ENCODE results near the gene CD47. TPM values are rescaled to one million over a fixed set of nuclear protein-coding genes. Genes with fewer than 3 reads are reported as not detected.

CD47 gene
- total and polyA plus RNA-seq, 2 of the 4 experiments (the other 2 are of a cell fraction): 45.9 to 52.0 TPM

- Histone ChIP-seq H2BK15ac (ENCODE audit: low read depth, low read length) (no peak overlapping the region), H4K20me1 (ENCODE audit: insufficient read depth, low read length) (no peaks in the 10 kb centered on the region), H3K18ac (ENCODE audit: low read depth, low read length) (no peak overlapping the region), H2BK5ac (ENCODE audit: low read depth, low read length, poor library complexity, severe bottlenecking) (no peak overlapping the region), H4K91ac (ENCODE audit: insufficient read depth, low read depth, low read length) (no peak overlapping the region), H2BK120ac (ENCODE audit: low read depth, low read length) (no peak overlapping the region), H3K4me3 (ENCODE audit: insufficient read depth, low read depth, low read length) (no peak overlapping the region), H3K27ac (ENCODE audit: insufficient read depth, low read length) (no peak overlapping the region), H3K36me3 (ENCODE audit: control insufficient read depth, insufficient read depth, low read length) (no peaks in the 10 kb centered on the region), H3K23ac (ENCODE audit: low read depth, low read length) (no peak overlapping the region), H4K5ac (ENCODE audit: low read depth, low read length) (no peak overlapping the region), H4K8ac (ENCODE audit: low read depth in 2 of 2, low read length in 2 of 2) (no peak overlapping the region), H3K27me3 (ENCODE audit: control insufficient read depth, insufficient read depth, low read length) (no peaks in the 10 kb centered on the region), H2AFZ (replicated peaks; ENCODE audit: low read length, poor library complexity) (no peak overlapping the region), H3K4ac (ENCODE audit: low read depth, low read length) (no peak overlapping the region), H3K4me2 (ENCODE audit: low read depth, low read length) (no peak overlapping the region), H3K79me1 (ENCODE audit: low read depth in 1 of 2, low read length in 2 of 2) (no peaks in the 10 kb centered on the region), H3K9me3 (ENCODE audit: control insufficient read depth, insufficient read depth, low read length) (no peaks in the 10 kb centered on the region), H3K4me1 (ENCODE audit: control insufficient read depth, insufficient read depth, low read length) (peaks cover 12% of the 10 kb centered on the region), H2BK20ac (ENCODE audit: low read depth, low read length) (no peak overlapping the region), H2AK5ac (ENCODE audit: low read depth, low read length) (no peak overlapping the region), H3K14ac (replicated peaks; ENCODE audit: low read depth, low read length) (no peak overlapping the region), H3K56ac (ENCODE audit: extremely low read depth, insufficient read depth, low read length) (no peak overlapping the region), H3K9me1 (ENCODE audit: insufficient read depth, low read length) (peaks cover 6% of the 10 kb centered on the region; the same call in 1 of the 2 replicates), H2AK9ac (replicated peaks; ENCODE audit: low read depth, low read length, poor library complexity) (no peak overlapping the region), H3K9ac (ENCODE audit: low read depth, low read length) (no peak overlapping the region)
- intact Hi-C loops (cut with micrococcal nuclease) (no loop called here), dilution Hi-C loops (cut with HindIII; ENCODE audit: low sequenced_read_pairs, unreplicated experiment) (no loop called here), in situ Hi-C loops (cut with MboI; ENCODE audit: low sequenced_read_pairs) (no loop called here)
- POLR2A ChIA-PET (ENCODE audit: unreplicated experiment): no interaction called here
- 100% methylated on average over 2 of the region's 8 CpGs; no CpG with 5 or more reads in 1 of the 2 experiments for WGBS, 2 experiments (ENCODE audit: extremely low coverage in 2 of 2, insufficient read length in 1 of 2)
- ATAC-seq (ENCODE audit: low read depth): no peak
- TF ChIP-seq RCOR1 (IDR thresholded peaks at IDR 0.05; ENCODE audit: insufficient replicate concordance, low read length) (no peak), POLR2A (IDR thresholded peaks at IDR 0.05; ENCODE audit: low read depth, low read length) (no peak), MAZ (IDR thresholded peaks at IDR 0.05; ENCODE audit: borderline replicate concordance, low read depth, low read length) (no peak), BHLHE40 (IDR thresholded peaks at IDR 0.05; ENCODE audit: low read depth, low read length) (no peak), RAD21 (IDR thresholded peaks at IDR 0.05; ENCODE audit: low read length) (no peak)
- TF ChIP-seq, protein P1, sequence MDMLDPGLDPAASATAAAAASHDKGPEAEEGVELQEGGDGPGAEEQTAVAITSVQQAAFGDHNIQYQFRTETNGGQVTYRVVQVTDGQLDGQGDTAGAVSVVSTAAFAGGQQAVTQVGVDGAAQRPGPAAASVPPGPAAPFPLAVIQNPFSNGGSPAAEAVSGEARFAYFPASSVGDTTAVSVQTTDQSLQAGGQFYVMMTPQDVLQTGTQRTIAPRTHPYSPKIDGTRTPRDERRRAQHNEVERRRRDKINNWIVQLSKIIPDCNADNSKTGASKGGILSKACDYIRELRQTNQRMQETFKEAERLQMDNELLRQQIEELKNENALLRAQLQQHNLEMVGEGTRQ (IDR thresholded peaks at IDR 0.05; ENCODE audit: low read depth, low read length): no peak
- TF ChIP-seq, protein P2, sequence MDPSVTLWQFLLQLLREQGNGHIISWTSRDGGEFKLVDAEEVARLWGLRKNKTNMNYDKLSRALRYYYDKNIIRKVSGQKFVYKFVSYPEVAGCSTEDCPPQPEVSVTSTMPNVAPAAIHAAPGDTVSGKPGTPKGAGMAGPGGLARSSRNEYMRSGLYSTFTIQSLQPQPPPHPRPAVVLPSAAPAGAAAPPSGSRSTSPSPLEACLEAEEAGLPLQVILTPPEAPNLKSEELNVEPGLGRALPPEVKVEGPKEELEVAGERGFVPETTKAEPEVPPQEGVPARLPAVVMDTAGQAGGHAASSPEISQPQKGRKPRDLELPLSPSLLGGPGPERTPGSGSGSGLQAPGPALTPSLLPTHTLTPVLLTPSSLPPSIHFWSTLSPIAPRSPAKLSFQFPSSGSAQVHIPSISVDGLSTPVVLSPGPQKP (IDR thresholded peaks at IDR 0.05; ENCODE audit: borderline replicate concordance, low read depth, low read length): no peak
- no peak for DNase-seq
- CTCF ChIA-PET: no interaction called here
- BruUV-seq (replicated peaks): no TSS peak
Measured at GRCh38 chr3:108102420-108103039, 11.7 kb upstream of the CD47 start.

All from IMR-90 (cell line).